ENCODE measurements around the gene MT2A.

- TF ChIP-seq POLR2A (IDR thresholded peaks at IDR 0.05) (no peak), CTCF (IDR thresholded peaks at IDR 0.05 in 8 of 11, conservative IDR thresholded peaks at IDR 0.05 in 3 of 11) (no peak), POLR2AphosphoS5 (IDR thresholded peaks at IDR 0.05) (no peak)
Measured at GRCh38 chr16:56653218-56653617, 44.8 kb downstream of the MT2A start.
